ENCODE data around the gene TMIGD3. TPM values are rescaled to one million over a fixed set of nuclear protein-coding genes. Genes with fewer than 3 reads are reported as not detected.

Gene TMIGD3
- total RNA-seq, 1 experiment from 2014 or later, result not detected

- no peak for DNase-seq (ENCODE audit: low read depth)
- in situ Hi-C loops (cut with HindIII; ENCODE audit: low pct_unique_long_range_greater_than_20kb, low sequenced_read_pairs), result no loop called here
Observed at GRCh38 chr1:111512132-111512889, 8.9 kb upstream of the TMIGD3 start.

GRCh38 chr1:111511370-111511769, 7.9 kb upstream of the TMIGD3 start:
- in situ Hi-C loops (cut with HindIII; ENCODE audit: low pct_unique_long_range_greater_than_20kb, low sequenced_read_pairs), result no loop called here

GRCh38 chr1:111509997-111510375, 6.6 kb upstream of the TMIGD3 start:
- DNase-seq (ENCODE audit: low read depth), result no peak
- in situ Hi-C loops (cut with HindIII; ENCODE audit: low pct_unique_long_range_greater_than_20kb, low sequenced_read_pairs), result no loop called here

More at GRCh38 chr1:111511370-111511769, 7.9 kb upstream of the TMIGD3 start:
- DNase-seq (ENCODE audit: low read depth), result no peak

- DNase-seq (ENCODE audit: low read depth), result peak; percentile 78
- in situ Hi-C loops (cut with HindIII; ENCODE audit: low pct_unique_long_range_greater_than_20kb, low sequenced_read_pairs), result no loop called here
Observed at GRCh38 chr1:111507411-111508201, 4.2 kb upstream of the TMIGD3 start.

- in situ Hi-C loops (cut with HindIII; ENCODE audit: low pct_unique_long_range_greater_than_20kb, low sequenced_read_pairs), result no loop called here
- DNase-seq (ENCODE audit: low read depth), result no peak
Observed at GRCh38 chr1:111506561-111506960, 3.1 kb upstream of the TMIGD3 start.

GRCh38 chr1:111505641-111506119, 2.2 kb upstream of the TMIGD3 start:
- no peak for DNase-seq (ENCODE audit: low read depth)

GRCh38 chr1:111504097-111504496, 664 bp upstream of the TMIGD3 start:
- in situ Hi-C loops (cut with HindIII; ENCODE audit: low pct_unique_long_range_greater_than_20kb, low sequenced_read_pairs), result no loop called here
- DNase-seq (ENCODE audit: low read depth), result no peak

More at GRCh38 chr1:111505641-111506119, 2.2 kb upstream of the TMIGD3 start:
- in situ Hi-C loops (cut with HindIII; ENCODE audit: low pct_unique_long_range_greater_than_20kb, low sequenced_read_pairs), result no loop called here

GRCh38 chr1:111501645-111502044, 1.8 kb downstream of the TMIGD3 start:
- no peak for DNase-seq (ENCODE audit: low read depth)
- in situ Hi-C loops (cut with HindIII; ENCODE audit: low pct_unique_long_range_greater_than_20kb, low sequenced_read_pairs), result no loop called here

GRCh38 chr1:111499026-111499785, 4.2 kb downstream of the TMIGD3 start:
- no peak for DNase-seq (ENCODE audit: low read depth)
- in situ Hi-C loops (cut with HindIII; ENCODE audit: low pct_unique_long_range_greater_than_20kb, low sequenced_read_pairs), result no loop called here

- DNase-seq (ENCODE audit: low read depth), result no peak
- in situ Hi-C loops (cut with HindIII; ENCODE audit: low pct_unique_long_range_greater_than_20kb, low sequenced_read_pairs), result no loop called here
Observed at GRCh38 chr1:111497592-111497991, 5.8 kb downstream of the TMIGD3 start.

- in situ Hi-C loops (cut with HindIII; ENCODE audit: low pct_unique_long_range_greater_than_20kb, low sequenced_read_pairs), result no loop called here
- no peak for DNase-seq (ENCODE audit: low read depth)
Observed at GRCh38 chr1:111496398-111496797, 7.0 kb downstream of the TMIGD3 start.

GRCh38 chr1:111491070-111491469, 12.4 kb downstream of the TMIGD3 start:
- in situ Hi-C loops (cut with HindIII; ENCODE audit: low pct_unique_long_range_greater_than_20kb, low sequenced_read_pairs), result no loop called here
- DNase-seq (ENCODE audit: low read depth), result no peak

GRCh38 chr1:111490220-111490619, 13.2 kb downstream of the TMIGD3 start:
- DNase-seq (ENCODE audit: low read depth), result no peak
- in situ Hi-C loops (cut with HindIII; ENCODE audit: low pct_unique_long_range_greater_than_20kb, low sequenced_read_pairs), result no loop called here

GRCh38 chr1:111489604-111490003, 13.8 kb downstream of the TMIGD3 start:
- in situ Hi-C loops (cut with HindIII; ENCODE audit: low pct_unique_long_range_greater_than_20kb, low sequenced_read_pairs), result no loop called here
- no peak for DNase-seq (ENCODE audit: low read depth)

- in situ Hi-C loops (cut with HindIII; ENCODE audit: low pct_unique_long_range_greater_than_20kb, low sequenced_read_pairs), result no loop called here
Observed at GRCh38 chr1:111488669-111489068, 14.8 kb downstream of the TMIGD3 start.

GRCh38 chr1:111487133-111487532, 16.3 kb downstream of the TMIGD3 start:
- DNase-seq (ENCODE audit: low read depth), result no peak
- in situ Hi-C loops (cut with HindIII; ENCODE audit: low pct_unique_long_range_greater_than_20kb, low sequenced_read_pairs), result no loop called here

More at GRCh38 chr1:111488669-111489068, 14.8 kb downstream of the TMIGD3 start:
- no peak for DNase-seq (ENCODE audit: low read depth)

GRCh38 chr1:111486431-111486830, 17.0 kb downstream of the TMIGD3 start:
- in situ Hi-C loops (cut with HindIII; ENCODE audit: low pct_unique_long_range_greater_than_20kb, low sequenced_read_pairs), result no loop called here
- no peak for DNase-seq (ENCODE audit: low read depth)

- DNase-seq (ENCODE audit: low read depth), result no peak
- in situ Hi-C loops (cut with HindIII; ENCODE audit: low pct_unique_long_range_greater_than_20kb, low sequenced_read_pairs), result no loop called here
Observed at GRCh38 chr1:111484391-111485026, 18.9 kb downstream of the TMIGD3 start.
